ENCODE data around the gene EMILIN3.

- TF ChIP-seq CTCF (IDR thresholded peaks at IDR 0.05; ENCODE audit: insufficient read depth, low read depth, low read length) (no peak), EZH2 (IDR thresholded peaks at IDR 0.05; ENCODE audit: insufficient read depth, low read length) (no peak)
These were observed 16.2 kb upstream of the EMILIN3 start for GRCh38 chr20:41382791-41383305.

Measured in astrocyte (in vitro differentiated cells and primary cell).